GM12873 (cell line): ENCODE results near the gene RASD2.

ENCODE experiments used
- CTCF ChIP-seq: IDR thresholded peaks from 2 replicates; pipeline ENCODE4 v1.5.1; 2012; ENCODE audit warnings: low read depth, mild to moderate bottlenecking, moderate library complexity, low read length, control low read depth; ENCODE audit not compliant: insufficient read depth; ENCODE audit errors: missing control alignments

Gene RASD2

GRCh38 chr22:35540595-35541253 is at the start of gene RASD2:
RASD2 (plus strand) TSS chr22:35540831; CDS start chr22:35546810, 5,979 bp downstream.
- TF ChIP-seq CTCF = no peak

- no peak for TF ChIP-seq CTCF
These were observed 48.7 kb upstream of the RASD2 start for GRCh38 chr22:35491908-35492380.

GRCh38 chr22:35493074-35493473 is 47.6 kb upstream of the RASD2 start:
- no peak for TF ChIP-seq CTCF

- no peak for TF ChIP-seq CTCF
These were observed 43.8 kb upstream of the RASD2 start for GRCh38 chr22:35496768-35497312.

GRCh38 chr22:35498026-35498800 is 42.4 kb upstream of the RASD2 start:
- TF ChIP-seq CTCF = no peak

GRCh38 chr22:35502836-35503235 is 37.8 kb upstream of the RASD2 start:
- no peak for TF ChIP-seq CTCF
